Stomach (tissue), 9 donors: ENCODE measurements around the gene KLRG1. TPM values are rescaled to one million over a fixed set of nuclear protein-coding genes. Genes with fewer than 3 reads are reported as not detected.

Source experiments
- DNase-seq, 2 donors: peaks; one replicate each; pipeline versions ENCODE4 v3.0.0 to v3.0.0-alpha.2; 2013 to 2019
- H3K27ac ChIP-seq, 5 donors: fragments of 200-600 bp in 4 of 5; sonication (generic) in 4 of 5; one replicate each; pipeline ENCODE4 v1.5.1; 2013 to 2019; ENCODE audit warnings: mild to moderate bottlenecking in 1 of 5, moderate library complexity in 1 of 5
- H3K27me3 ChIP-seq, 3 donors: fragments of 200-600 bp; sonication (generic); one replicate each; pipeline ENCODE4 v1.5.1; 2017 to 2019; ENCODE audit warnings: mixed run types in 1 of 3
- H3K36me3 ChIP-seq, 4 donors: fragments of 200-600 bp; sonication (generic); 1 replicate in 3 of 4; 2 replicates in 1 of 4; pipeline ENCODE4 v1.5.1; 2016 to 2019
- H3K4me1 ChIP-seq, 4 donors: fragments of 200-600 bp; sonication (generic); one replicate each; pipeline ENCODE4 v1.5.1; 2016 to 2019
- H3K4me3 ChIP-seq, 4 donors: fragments of 200-600 bp; sonication (generic) in 3 of 4; one replicate each; pipeline ENCODE4 v1.5.1; 2016 to 2019; ENCODE audit warnings: mild to moderate bottlenecking in 1 of 4
- H3K9me3 ChIP-seq, 4 donors: fragments of 200-600 bp; sonication (generic); one replicate each; pipeline ENCODE4 v1.5.1; 2016 to 2019
- CTCF ChIP-seq, 7 experiments: fragments of 450-650 bp in 4 of 7; fragments of 200-600 bp in 3 of 7; sonication (generic) in 3 of 7; IDR thresholded peaks; one replicate each; pipeline ENCODE4 v1.5.1; 2016 to 2019; ENCODE audit warnings: antibody characterized with exemption in 7 of 7, control low read depth in 2 of 7, mild to moderate bottlenecking in 1 of 7
- EP300 ChIP-seq: sonication (generic); formaldehyde crosslinking; IDR thresholded peaks from one replicate; pipeline ENCODE4 v1.6.1; 2017; ENCODE audit warnings: antibody characterized with exemption
- POLR2A ChIP-seq, 4 donors: fragments of 450-650 bp; IDR thresholded peaks; one replicate each; pipeline ENCODE4 v1.6.1; 2016; ENCODE audit warnings: antibody characterized with exemption in 4 of 4, control low read depth in 2 of 4, mild to moderate bottlenecking in 1 of 4, moderate library complexity in 1 of 4
- POLR2AphosphoS5 ChIP-seq, 3 donors: sonication (generic); formaldehyde crosslinking; IDR thresholded peaks; one replicate each; pipeline ENCODE4 v1.6.1; 2016; ENCODE audit warnings: antibody characterized with exemption in 3 of 3
- WGBS, 5 donors: extraction: QIAGEN DNeasy Blood & Tissue Kit in 3 of 5; methylation state at CpG; one replicate each; pipeline versions ENCODE4 v1.1.5 to v1.1.7; 2013 to 2018; 5-methylcytosine and 5-hydroxymethylcytosine counted together
- intact Hi-C: fragments of 100-400 bp; cut with DNase I; formaldehyde crosslinking; loops from one replicate; pipeline ENCODE4 v1.15.1; 2023; ENCODE audit warnings: low total_unique reads
- polyA plus RNA-seq, 3 donors: library from polyadenylated mRNA; stranded (reverse); fragments of 200-250 nt; gene quantifications; one replicate each; pipeline ENCODE4 v1.2.3, GENCODE V29; 2013
- total RNA-seq, 5 donors: library from RNA; depleted of rRNA; stranded (reverse); fragments of >200 nt; gene quantifications; one replicate each; pipeline versions ENCODE4 v1.1.0 to v1.2.3, GENCODE V29; 2014 to 2016
- donor health status: healthy with polysubstance abuse.
- donor health status: Bipolar disorder and iron deficiency.
- donor health status: healthy.

KLRG1 gene
- total and polyA plus RNA-seq, 8 donors, result 0.40 to 2.9 (median 1.4) TPM; not detected in 2

GRCh38 chr12:9043766-9044165, 54.4 kb downstream of the KLRG1 start:
- no peak for DNase-seq
- H3K27me3 ChIP-seq, result no peaks in the 10 kb centered on the region
- H3K4me1 ChIP-seq, result no peaks in the 10 kb centered on the region
- no peaks in the 10 kb centered on the region for H3K9me3 ChIP-seq
- 79 to 91% (median 85%) methylated on average over 2 of the region's 2 CpGs for WGBS, 5 donors
- H3K36me3 ChIP-seq, result no peaks in the 10 kb centered on the region
- intact Hi-C loops, result loop anchor here (5.0 kb wide), 1 partner anchor 96 kb away; the partner anchor contains the start of gene M6PR
- TF ChIP-seq POLR2AphosphoS5 (IDR thresholded peaks at IDR 0.05) (no peak), POLR2A (IDR thresholded peaks at IDR 0.05) (no peak), EP300 (no peak), CTCF (IDR thresholded peaks at IDR 0.05) (no peak)
- no peak overlapping the region for H3K27ac ChIP-seq
- H3K4me3 ChIP-seq, result no peak overlapping the region

- H3K4me1 ChIP-seq, result peaks cover 0 to 4% (median 0%) of the 10 kb centered on the region in 4 donors
- TF ChIP-seq POLR2A (IDR thresholded peaks at IDR 0.05) (no peak), EP300 (no peak)
- 78 to 94% (median 91%) methylated on average over 1 of the region's 1 CpG for WGBS, 5 donors
- H3K27ac ChIP-seq, result no peak overlapping the region
- H3K9me3 ChIP-seq, result no peaks in the 10 kb centered on the region
- no peak overlapping the region for H3K4me3 ChIP-seq
- intact Hi-C loops, result no loop called here
- H3K27me3 ChIP-seq, result no peaks in the 10 kb centered on the region
- no peak for DNase-seq
- no peaks in the 10 kb centered on the region for H3K36me3 ChIP-seq
Measured at GRCh38 chr12:9047105-9047504, 57.8 kb downstream of the KLRG1 start.

GRCh38 chr12:9048930-9049329, 59.6 kb downstream of the KLRG1 start:
- WGBS, 5 donors, result 90 to 97% (median 96%) methylated on average over 2 of the region's 2 CpGs

GRCh38 chr12:9049520-9050133, 60.3 kb downstream of the KLRG1 start:
- H3K4me3 ChIP-seq, result no peak overlapping the region
- intact Hi-C loops, result no loop called here
- no peaks in the 10 kb centered on the region for H3K36me3 ChIP-seq
- H3K4me1 ChIP-seq, result peaks cover 0 to 4% (median 0%) of the 10 kb centered on the region in 4 donors
- TF ChIP-seq EP300, result no peak
- TF ChIP-seq CTCF (IDR thresholded peaks at IDR 0.05), result peak in 3 of 7 experiments; percentile 10 to 47 (median 31)
- no peak overlapping the region for H3K27ac ChIP-seq
- no peaks in the 10 kb centered on the region for H3K27me3 ChIP-seq
- H3K9me3 ChIP-seq, result no peaks in the 10 kb centered on the region
- DNase-seq, result peak in 1 of 2 donors; percentile 73
- 19 to 27% (median 22%) methylated on average over 6 of the region's 6 CpGs for WGBS, 5 donors

More at GRCh38 chr12:9048930-9049329, 59.6 kb downstream of the KLRG1 start:
- Histone ChIP-seq H3K27me3 (no peaks in the 10 kb centered on the region), H3K4me1 (peaks cover 0 to 4% (median 0%) of the 10 kb centered on the region in 4 donors), H3K9me3 (no peaks in the 10 kb centered on the region), H3K36me3 (no peaks in the 10 kb centered on the region), H3K27ac (no peak overlapping the region), H3K4me3 (no peak overlapping the region)
- intact Hi-C loops, result no loop called here
- TF ChIP-seq POLR2AphosphoS5 (IDR thresholded peaks at IDR 0.05) (no peak), CTCF (IDR thresholded peaks at IDR 0.05) (no peak), EP300 (no peak), POLR2A (IDR thresholded peaks at IDR 0.05) (no peak)
- DNase-seq, result no peak

GRCh38 chr12:9050521-9051157, 61.3 kb downstream of the KLRG1 start:
- H3K36me3 ChIP-seq, result no peaks in the 10 kb centered on the region
- TF ChIP-seq CTCF (IDR thresholded peaks at IDR 0.05), result no peak
- no peak for TF ChIP-seq EP300
- TF ChIP-seq POLR2AphosphoS5 (IDR thresholded peaks at IDR 0.05), result no peak
- no peak for TF ChIP-seq POLR2A (IDR thresholded peaks at IDR 0.05)
- H3K9me3 ChIP-seq, result no peaks in the 10 kb centered on the region
- H3K4me1 ChIP-seq, result peaks cover 0 to 8% (median 0%) of the 10 kb centered on the region in 4 donors
- H3K27me3 ChIP-seq, result no peaks in the 10 kb centered on the region
- WGBS, 5 donors, result 85 to 92% (median 86%) methylated on average over 5 to 15 of the region's 15 CpGs
- no peak overlapping the region for H3K27ac ChIP-seq
- no peak overlapping the region for H3K4me3 ChIP-seq
- DNase-seq, result no peak
- intact Hi-C loops, result no loop called here
